Loucy (cell line): ENCODE data around the gene SH3BP4.

ENCODE experiments used
- CTCF ChIP-seq: fragments of 200-600 bp; sonication (generic); conservative IDR thresholded peaks from 2 replicates; pipeline ENCODE4 v1.5.1; 2014; ENCODE audit warnings: mild to moderate bottlenecking, antibody characterized with exemption, low read length
- EZH2phosphoT487 ChIP-seq: fragments of 200-600 bp; IDR thresholded peaks from 2 replicates; pipeline ENCODE4 v1.6.1; 2018; ENCODE audit warnings: antibody characterized with exemption, mild to moderate bottlenecking, moderate library complexity, borderline replicate concordance

GRCh38 chr2:234913208-234913626 is 38.6 kb upstream of the SH3BP4 start:
- no peak for TF ChIP-seq CTCF
- no peak for TF ChIP-seq EZH2phosphoT487
